A673 (cell line): ENCODE results near the gene NOVA1. TPM values are rescaled to one million over a fixed set of nuclear protein-coding genes. Genes with fewer than 3 reads are reported as not detected.

Source experiments
- BruUV-seq: library from RNA; stranded (reverse); fragments of 400-500 nt; replicated peaks from 2 replicates; lab custom pipeline; 2021; lab: Mats Ljungman, UMichigan
- CTCF ChIA-PET: fragments of 300-600 bp; sonication (Branson Sonifier 250); formaldehyde crosslinking; loops from one replicate; lab custom pipeline; 2022; ENCODE audit warnings: antibody characterized with exemption; lab: Charles Lee
- POLR2A ChIA-PET: fragments of 300-600 bp; sonication (Branson Sonifier 250); formaldehyde crosslinking; loops from one replicate; lab custom pipeline; 2022; ENCODE audit warnings: antibody characterized with exemption; ENCODE audit not compliant: low non-redundant PET; lab: Charles Lee
- DNase-seq: peaks from one replicate; pipeline ENCODE4 v3.0.0-alpha.2; 2015; ENCODE audit warnings: low spot score
- H3K27ac ChIP-seq: fragments of 200-600 bp; sonication (generic); 2 replicates; pipeline ENCODE4 v1.5.1; 2016; ENCODE audit warnings: mixed run types, low read depth, mild to moderate bottlenecking, mixed read lengths, antibody characterized with exemption, low read length; ENCODE audit not compliant: poor library complexity, severe bottlenecking
- H3K27me3 ChIP-seq: fragments of 200-600 bp; sonication (generic); replicated peaks from 2 replicates; pipeline ENCODE4 v1.6.1; 2017; ENCODE audit warnings: mixed run types, low read depth, mild to moderate bottlenecking, mixed read lengths, antibody characterized with exemption, low read length; ENCODE audit not compliant: insufficient read depth, poor library complexity
- H3K36me3 ChIP-seq: fragments of 200-600 bp; sonication (generic); 2 replicates; pipeline ENCODE4 v1.6.1; 2016; ENCODE audit warnings: mixed run types, mild to moderate bottlenecking, mixed read lengths, antibody characterized with exemption, low read length; ENCODE audit not compliant: insufficient read depth, poor library complexity, severe bottlenecking
- H3K4me1 ChIP-seq: fragments of 200-600 bp; sonication (generic); 2 replicates; pipeline ENCODE4 v1.6.1; 2017; ENCODE audit warnings: mixed run types, mild to moderate bottlenecking, mixed read lengths, antibody characterized with exemption, low read length; ENCODE audit not compliant: insufficient read depth, poor library complexity, severe bottlenecking
- H3K4me3 ChIP-seq: fragments of 200-600 bp; sonication (generic); 2 replicates; pipeline ENCODE4 v1.5.1; 2016; ENCODE audit warnings: low read depth, mixed run types, mild to moderate bottlenecking, mixed read lengths, low read length; ENCODE audit not compliant: poor library complexity, severe bottlenecking
- H3K9me3 ChIP-seq: fragments of 200-600 bp; sonication (generic); 2 replicates; pipeline ENCODE4 v1.6.1; 2016; ENCODE audit warnings: mixed run types, low read depth, mild to moderate bottlenecking, mixed read lengths, antibody characterized with exemption, low read length; ENCODE audit not compliant: poor library complexity, severe bottlenecking
- CTCF ChIP-seq: fragments of 300-800, 200-600 bp; sonication (generic); conservative IDR thresholded peaks from 2 replicates; pipeline ENCODE4 v1.5.1; 2017; ENCODE audit warnings: low read depth, mild to moderate bottlenecking, antibody characterized with exemption, low read length, moderate library complexity, mixed read lengths
- EZH2 ChIP-seq: fragments of 200-600 bp; sonication (generic); IDR thresholded peaks from 2 replicates; pipeline ENCODE4 v1.6.1; 2017; ENCODE audit warnings: borderline replicate concordance, low read depth, mild to moderate bottlenecking, mixed read lengths, antibody characterized with exemption, low read length; ENCODE audit not compliant: poor library complexity, severe bottlenecking
- intact Hi-C: fragments of 100-400 bp; cut with micrococcal nuclease; formaldehyde crosslinking; loops from one replicate; pipeline ENCODE4 v1.10.0; 2022; ENCODE audit not compliant: unreplicated experiment
- total RNA-seq: library from RNA; stranded (reverse); gene quantifications from 2 replicates; pipeline ENCODE4 v1.2.3, GENCODE V29; 2021

Gene NOVA1
- total RNA-seq, 1 experiment from 2014 or later = 13.4 TPM

- Histone ChIP-seq H3K27me3 (no peaks in the 10 kb centered on the region), H3K27ac (no peak overlapping the region), H3K9me3 (no peaks in the 10 kb centered on the region), H3K36me3 (no peaks in the 10 kb centered on the region), H3K4me1 (no peaks in the 10 kb centered on the region), H3K4me3 (no peak overlapping the region)
- CTCF ChIA-PET = no interaction called here
- POLR2A ChIA-PET = no interaction called here
- BruUV-seq = no TSS peak
- intact Hi-C loops = no loop called here
- TF ChIP-seq CTCF = no peak
- no peak for TF ChIP-seq EZH2
- DNase-seq = no peak
These were observed 7.8 kb upstream of the NOVA1 start for GRCh38 chr14:26605602-26606001.

GRCh38 chr14:26602902-26603301, 5.1 kb upstream of the NOVA1 start:
- no TSS peak for BruUV-seq
- Histone ChIP-seq H3K4me1 (no peaks in the 10 kb centered on the region), H3K27me3 (peaks cover 8% of the 10 kb centered on the region), H3K36me3 (no peaks in the 10 kb centered on the region), H3K9me3 (no peaks in the 10 kb centered on the region), H3K4me3 (no peak overlapping the region), H3K27ac (no peak overlapping the region)
- TF ChIP-seq EZH2 = no peak
- TF ChIP-seq CTCF = no peak
- DNase-seq = no peak
- CTCF ChIA-PET = no interaction called here
- POLR2A ChIA-PET = no interaction called here
- intact Hi-C loops = no loop called here

- Histone ChIP-seq H3K4me3 (no peak overlapping the region), H3K27me3 (peaks cover 8% of the 10 kb centered on the region), H3K36me3 (no peaks in the 10 kb centered on the region), H3K4me1 (no peaks in the 10 kb centered on the region), H3K27ac (no peak overlapping the region), H3K9me3 (no peaks in the 10 kb centered on the region)
- intact Hi-C loops = no loop called here
- BruUV-seq = no TSS peak
- ChIA-PET POLR2A (no interaction called here), CTCF (no interaction called here)
- TF ChIP-seq EZH2 (no peak), CTCF (no peak)
- no peak for DNase-seq
These were observed 4.0 kb upstream of the NOVA1 start for GRCh38 chr14:26601856-26602255.
